IMR-90 (cell line): ENCODE measurements around the gene LIX1.
"Not testable (repeated sequence)": the region's sequence is repeated elsewhere in the genome, so short reads cannot be mapped to it uniquely, and the experiment has no call there.

Source experiments
- BHLHE40 ChIP-seq: fragments of 150-350 bp; IDR thresholded peaks from 2 replicates; pipeline ENCODE4 v1.6.1; 2016; ENCODE audit warnings: mild to moderate bottlenecking, low read depth, low read length
- CEBPB ChIP-seq: IDR thresholded peaks from 2 replicates; pipeline ENCODE4 v1.6.1; 2012; ENCODE audit warnings: low read depth, low read length, improper control_type of control experiment
- CHD1 ChIP-seq: IDR thresholded peaks from 2 replicates; pipeline ENCODE4 v1.6.1; 2012; ENCODE audit warnings: low read depth, low read length, improper control_type of control experiment
- FOS ChIP-seq: fragments of 150-350 bp; IDR thresholded peaks from 2 replicates; pipeline ENCODE4 v1.6.1; 2016; ENCODE audit warnings: low read depth, low read length
- MAZ ChIP-seq: IDR thresholded peaks from 2 replicates; pipeline ENCODE4 v1.6.1; 2012; ENCODE audit warnings: low read depth, mild to moderate bottlenecking, low read length, improper control_type of control experiment, moderate library complexity, borderline replicate concordance
- MXI1 ChIP-seq: IDR thresholded peaks from 2 replicates; pipeline ENCODE4 v1.6.1; 2012; ENCODE audit warnings: low read depth, mild to moderate bottlenecking, low read length, moderate library complexity, borderline replicate concordance
- POLR2A ChIP-seq: IDR thresholded peaks from 2 replicates; pipeline ENCODE4 v1.6.1; 2012; ENCODE audit warnings: mild to moderate bottlenecking, low read depth, low read length
- RAD21 ChIP-seq: IDR thresholded peaks from 2 replicates; pipeline ENCODE4 v1.6.1; 2012; ENCODE audit warnings: low read length, improper control_type of control experiment
- RFX5 ChIP-seq: IDR thresholded peaks from 2 replicates; pipeline ENCODE4 v1.8.0; 2012; ENCODE audit warnings: low read depth, mild to moderate bottlenecking, low read length, moderate library complexity
- SMC3 ChIP-seq: fragments of 150-350 bp; IDR thresholded peaks from 2 replicates; pipeline ENCODE4 v1.6.1; 2016; ENCODE audit warnings: low read depth, mild to moderate bottlenecking, antibody characterized with exemption, low read length, moderate library complexity
- TF ChIP-seq, protein P1 (sequence below): fragments of 150-350 bp; IDR thresholded peaks from 2 replicates; pipeline ENCODE4 v1.6.1; 2017; ENCODE audit warnings: mild to moderate bottlenecking, antibody characterized with exemption, low read length, low read depth
- TF ChIP-seq, protein P2 (sequence below): conservative IDR thresholded peaks from 2 replicates; pipeline ENCODE4 v1.5.1; 2012; ENCODE audit warnings: mild to moderate bottlenecking, low read depth, low read length, improper control_type of control experiment
- TF ChIP-seq, protein P3 (sequence below): fragments of 150-350 bp; IDR thresholded peaks from 2 replicates; pipeline ENCODE4 v1.6.1; 2016; ENCODE audit warnings: low read depth, mild to moderate bottlenecking, low read length, moderate library complexity, borderline replicate concordance

DNA sequence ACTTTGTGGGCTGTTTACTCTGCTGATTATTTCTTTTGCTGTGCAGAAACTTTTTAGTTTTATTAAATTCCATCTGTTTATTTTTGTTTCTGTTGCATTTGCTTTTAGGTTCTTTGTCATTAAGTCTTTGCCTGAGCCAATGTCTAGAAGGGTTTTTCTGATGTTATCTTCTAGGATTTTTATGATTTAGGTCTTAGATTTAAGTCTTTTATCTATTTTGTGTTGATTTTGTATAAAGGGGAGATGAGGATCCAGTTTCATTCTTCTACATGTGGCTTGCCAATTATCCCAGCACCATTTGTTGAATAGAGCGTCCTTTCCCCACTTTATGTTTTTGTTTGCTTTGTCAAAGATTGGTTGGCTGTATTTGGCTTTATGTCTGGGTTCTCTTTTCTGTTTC lies 47.1 kb upstream of the LIX1 start:
- not testable (repeated sequence) for TF ChIP-seq POLR2A, MXI1, MAZ, SMC3, CEBPB, RAD21, BHLHE40, CHD1, FOS, RFX5
- TF ChIP-seq, protein P1, sequence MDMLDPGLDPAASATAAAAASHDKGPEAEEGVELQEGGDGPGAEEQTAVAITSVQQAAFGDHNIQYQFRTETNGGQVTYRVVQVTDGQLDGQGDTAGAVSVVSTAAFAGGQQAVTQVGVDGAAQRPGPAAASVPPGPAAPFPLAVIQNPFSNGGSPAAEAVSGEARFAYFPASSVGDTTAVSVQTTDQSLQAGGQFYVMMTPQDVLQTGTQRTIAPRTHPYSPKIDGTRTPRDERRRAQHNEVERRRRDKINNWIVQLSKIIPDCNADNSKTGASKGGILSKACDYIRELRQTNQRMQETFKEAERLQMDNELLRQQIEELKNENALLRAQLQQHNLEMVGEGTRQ: not testable (repeated sequence)
- TF ChIP-seq, protein P2, sequence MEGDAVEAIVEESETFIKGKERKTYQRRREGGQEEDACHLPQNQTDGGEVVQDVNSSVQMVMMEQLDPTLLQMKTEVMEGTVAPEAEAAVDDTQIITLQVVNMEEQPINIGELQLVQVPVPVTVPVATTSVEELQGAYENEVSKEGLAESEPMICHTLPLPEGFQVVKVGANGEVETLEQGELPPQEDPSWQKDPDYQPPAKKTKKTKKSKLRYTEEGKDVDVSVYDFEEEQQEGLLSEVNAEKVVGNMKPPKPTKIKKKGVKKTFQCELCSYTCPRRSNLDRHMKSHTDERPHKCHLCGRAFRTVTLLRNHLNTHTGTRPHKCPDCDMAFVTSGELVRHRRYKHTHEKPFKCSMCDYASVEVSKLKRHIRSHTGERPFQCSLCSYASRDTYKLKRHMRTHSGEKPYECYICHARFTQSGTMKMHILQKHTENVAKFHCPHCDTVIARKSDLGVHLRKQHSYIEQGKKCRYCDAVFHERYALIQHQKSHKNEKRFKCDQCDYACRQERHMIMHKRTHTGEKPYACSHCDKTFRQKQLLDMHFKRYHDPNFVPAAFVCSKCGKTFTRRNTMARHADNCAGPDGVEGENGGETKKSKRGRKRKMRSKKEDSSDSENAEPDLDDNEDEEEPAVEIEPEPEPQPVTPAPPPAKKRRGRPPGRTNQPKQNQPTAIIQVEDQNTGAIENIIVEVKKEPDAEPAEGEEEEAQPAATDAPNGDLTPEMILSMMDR: not testable (repeated sequence)
- TF ChIP-seq, protein P3, sequence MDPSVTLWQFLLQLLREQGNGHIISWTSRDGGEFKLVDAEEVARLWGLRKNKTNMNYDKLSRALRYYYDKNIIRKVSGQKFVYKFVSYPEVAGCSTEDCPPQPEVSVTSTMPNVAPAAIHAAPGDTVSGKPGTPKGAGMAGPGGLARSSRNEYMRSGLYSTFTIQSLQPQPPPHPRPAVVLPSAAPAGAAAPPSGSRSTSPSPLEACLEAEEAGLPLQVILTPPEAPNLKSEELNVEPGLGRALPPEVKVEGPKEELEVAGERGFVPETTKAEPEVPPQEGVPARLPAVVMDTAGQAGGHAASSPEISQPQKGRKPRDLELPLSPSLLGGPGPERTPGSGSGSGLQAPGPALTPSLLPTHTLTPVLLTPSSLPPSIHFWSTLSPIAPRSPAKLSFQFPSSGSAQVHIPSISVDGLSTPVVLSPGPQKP: not testable (repeated sequence)
